ENCODE data around the gene KRTAP10-10.

Gene KRTAP10-10

DNA sequence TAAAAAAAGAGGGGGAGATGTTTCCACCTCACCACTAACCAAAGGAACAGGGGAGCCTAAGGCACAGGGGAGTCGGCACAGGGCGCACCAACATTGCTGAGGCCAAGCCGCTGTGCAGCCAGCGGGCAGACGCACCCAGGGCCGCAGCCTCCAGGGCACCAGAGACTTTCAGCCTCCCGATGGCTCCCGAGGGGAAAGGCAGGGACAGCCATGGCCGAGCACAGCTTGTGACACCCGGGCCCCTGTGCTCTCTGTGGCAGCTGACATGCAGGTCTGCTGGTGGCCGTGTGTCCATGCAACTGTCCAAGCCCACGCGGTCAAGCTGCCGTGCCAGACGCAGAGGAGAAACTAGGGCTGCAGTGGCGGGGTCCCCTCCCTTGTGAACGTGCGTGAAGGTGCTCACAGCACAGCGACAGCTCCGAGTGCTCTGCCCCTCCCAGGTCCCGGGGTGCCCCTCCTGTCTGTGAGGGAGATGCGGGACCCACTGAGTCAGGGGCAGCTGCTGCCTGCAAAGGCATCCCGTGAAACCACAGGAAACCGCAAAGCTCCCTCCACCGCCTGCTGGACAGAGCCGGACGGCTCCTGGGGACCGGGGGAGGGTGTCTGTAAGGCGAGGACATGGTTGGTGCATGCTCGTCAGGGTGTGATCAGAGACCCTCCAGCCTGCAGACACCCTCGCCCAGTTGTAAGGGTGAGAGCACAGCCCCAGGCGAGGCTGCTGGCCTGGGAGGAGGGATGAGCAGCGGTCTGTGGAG is 11.6 kb downstream of the KRTAP10-10 start:
- no peaks in the 10 kb centered on the region for H3K36me3 ChIP-seq (ENCODE audit: control insufficient read depth, low read depth, low read length)
- H3K9me3 ChIP-seq (ENCODE audit: control insufficient read depth, low read depth, low read length): peaks cover 10% of the 10 kb centered on the region
- H3K4me1 ChIP-seq (ENCODE audit: control insufficient read depth, low read depth, low read length): peaks cover 4% of the 10 kb centered on the region
- H3K4me3 ChIP-seq (ENCODE audit: low read length): no peak overlapping the region
- no peak overlapping the region for H3K9ac ChIP-seq (ENCODE audit: low read length)
- no peak overlapping the region for H3K27ac ChIP-seq (ENCODE audit: low read length)
- no peaks in the 10 kb centered on the region for H3K27me3 ChIP-seq (ENCODE audit: control insufficient read depth, insufficient read depth, low read length)

DNA sequence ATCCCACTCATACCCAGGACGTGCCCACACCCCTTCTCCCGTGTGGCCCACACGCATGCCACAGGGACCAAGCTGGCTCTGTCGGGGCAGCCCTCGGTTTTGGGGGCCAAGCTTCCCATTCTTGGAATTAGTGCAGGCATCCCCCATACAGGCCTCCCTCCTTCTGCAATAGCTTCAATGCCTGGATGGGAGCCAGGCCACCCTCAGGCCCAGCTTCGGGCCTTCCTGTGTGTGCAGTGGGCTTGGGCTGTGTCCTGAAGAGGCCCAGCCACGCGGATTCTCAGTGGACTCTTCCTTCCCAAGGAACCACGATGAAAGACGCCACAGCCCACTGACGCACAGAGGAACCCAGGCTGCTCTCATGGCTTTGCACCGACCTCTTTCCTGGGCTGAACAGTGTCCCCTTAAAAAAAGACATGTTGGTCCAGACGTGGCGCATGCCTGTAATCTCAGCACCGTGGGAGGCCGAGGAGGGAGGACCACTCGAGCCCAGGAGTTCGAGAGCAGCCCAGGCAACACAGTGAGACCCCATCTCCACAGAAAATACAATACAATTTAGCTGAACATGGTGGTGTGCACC is 12.5 kb downstream of the KRTAP10-10 start:
- Histone ChIP-seq H3K9ac (ENCODE audit: low read length) (no peak overlapping the region), H3K9me3 (ENCODE audit: control insufficient read depth, low read depth, low read length) (peaks cover 6% of the 10 kb centered on the region), H3K27ac (ENCODE audit: low read length) (no peak overlapping the region), H3K4me3 (ENCODE audit: low read length) (no peak overlapping the region), H3K27me3 (ENCODE audit: control insufficient read depth, insufficient read depth, low read length) (no peaks in the 10 kb centered on the region), H3K4me1 (ENCODE audit: control insufficient read depth, low read depth, low read length) (peaks cover 4% of the 10 kb centered on the region), H3K36me3 (ENCODE audit: control insufficient read depth, low read depth, low read length) (no peaks in the 10 kb centered on the region)

- no peak overlapping the region for H3K9ac ChIP-seq (ENCODE audit: low read length)
- H3K36me3 ChIP-seq (ENCODE audit: control insufficient read depth, low read depth, low read length): no peaks in the 10 kb centered on the region
- peaks cover 4% of the 10 kb centered on the region for H3K4me1 ChIP-seq (ENCODE audit: control insufficient read depth, low read depth, low read length)
- no peak overlapping the region for H3K4me3 ChIP-seq (ENCODE audit: low read length)
- no peak overlapping the region for H3K27ac ChIP-seq (ENCODE audit: low read length)
- no peaks in the 10 kb centered on the region for H3K27me3 ChIP-seq (ENCODE audit: control insufficient read depth, insufficient read depth, low read length)
- no peaks in the 10 kb centered on the region for H3K9me3 ChIP-seq (ENCODE audit: control insufficient read depth, low read depth, low read length)
Observed at GRCh38 chr21:44650265-44650972, 13.3 kb downstream of the KRTAP10-10 start.

DNA sequence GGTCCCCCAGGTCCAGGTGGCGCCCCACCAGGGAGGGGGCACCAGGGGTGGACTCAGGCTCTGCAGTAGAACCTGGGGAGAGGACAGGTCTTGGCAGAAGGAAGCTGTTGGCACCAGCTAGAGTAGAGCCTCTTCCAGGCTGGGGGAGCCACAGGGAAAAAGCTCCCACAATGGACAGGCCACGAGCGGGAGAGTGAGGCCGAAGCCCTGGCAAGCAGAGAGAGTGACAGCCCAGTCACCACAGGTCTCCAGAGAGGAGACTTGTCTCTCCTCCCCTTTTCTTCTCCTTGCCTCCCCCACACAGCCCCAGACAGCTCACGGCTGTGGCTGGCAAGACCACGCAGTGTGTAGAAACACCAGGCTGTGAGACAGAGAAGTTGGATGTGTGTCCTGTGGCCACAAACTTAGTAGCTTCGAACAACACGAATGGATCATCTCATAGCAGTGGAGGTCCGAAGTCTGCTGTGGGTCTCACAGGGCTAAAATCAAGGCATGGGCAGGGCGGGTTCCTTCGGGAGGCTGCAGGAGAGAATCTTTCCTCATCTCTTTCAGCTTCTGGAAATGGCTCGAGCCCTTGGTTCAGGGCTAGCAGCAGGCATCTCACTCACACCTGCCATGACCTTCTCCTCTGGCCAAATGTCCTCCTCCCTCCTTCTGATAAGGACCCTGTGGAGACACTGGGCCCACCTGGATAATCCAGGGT is 14.0 kb downstream of the KRTAP10-10 start:
- Histone ChIP-seq H3K27ac (ENCODE audit: low read length) (no peak overlapping the region), H3K36me3 (ENCODE audit: control insufficient read depth, low read depth, low read length) (no peaks in the 10 kb centered on the region), H3K4me3 (ENCODE audit: low read length) (no peak overlapping the region), H3K9ac (ENCODE audit: low read length) (no peak overlapping the region), H3K4me1 (ENCODE audit: control insufficient read depth, low read depth, low read length) (peaks cover 4% of the 10 kb centered on the region), H3K9me3 (ENCODE audit: control insufficient read depth, low read depth, low read length) (no peaks in the 10 kb centered on the region), H3K27me3 (ENCODE audit: control insufficient read depth, insufficient read depth, low read length) (no peaks in the 10 kb centered on the region)

DNA sequence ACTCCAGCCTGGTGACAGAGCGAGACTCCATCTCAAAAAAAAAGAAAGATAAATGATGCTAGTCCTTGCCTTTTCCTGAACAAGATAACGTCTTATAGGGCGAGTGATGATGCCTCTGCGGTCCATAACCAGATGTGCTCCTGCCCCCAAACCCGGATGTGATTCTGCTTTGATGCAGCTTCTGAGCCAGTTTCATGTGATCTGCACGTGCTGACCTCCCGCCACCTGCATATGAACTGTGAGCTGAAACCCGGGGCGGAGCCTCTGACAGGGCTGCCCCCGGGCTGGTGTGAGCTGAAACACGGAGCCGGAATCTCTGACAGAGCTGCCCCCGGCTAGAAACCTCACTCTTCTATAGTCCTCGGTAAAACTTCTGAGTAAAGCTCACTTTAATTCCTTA is 16.0 kb downstream of the KRTAP10-10 start:
- no peaks in the 10 kb centered on the region for H3K4me1 ChIP-seq (ENCODE audit: control insufficient read depth, low read depth, low read length)
- no peaks in the 10 kb centered on the region for H3K27me3 ChIP-seq (ENCODE audit: control insufficient read depth, insufficient read depth, low read length)
- no peaks in the 10 kb centered on the region for H3K36me3 ChIP-seq (ENCODE audit: control insufficient read depth, low read depth, low read length)
- no peak overlapping the region for H3K4me3 ChIP-seq (ENCODE audit: low read length)
- no peak overlapping the region for H3K27ac ChIP-seq (ENCODE audit: low read length)
- no peaks in the 10 kb centered on the region for H3K9me3 ChIP-seq (ENCODE audit: control insufficient read depth, low read depth, low read length)
- H3K9ac ChIP-seq (ENCODE audit: low read length): no peak overlapping the region

GRCh38 chr21:44653656-44654575 is 16.8 kb downstream of the KRTAP10-10 start:
- H3K4me3 ChIP-seq (ENCODE audit: low read length): no peak overlapping the region
- peaks cover 5% of the 10 kb centered on the region for H3K4me1 ChIP-seq (ENCODE audit: control insufficient read depth, low read depth, low read length)
- no peaks in the 10 kb centered on the region for H3K36me3 ChIP-seq (ENCODE audit: control insufficient read depth, low read depth, low read length)
- no peak overlapping the region for H3K27ac ChIP-seq (ENCODE audit: low read length)
- H3K27me3 ChIP-seq (ENCODE audit: control insufficient read depth, insufficient read depth, low read length): no peaks in the 10 kb centered on the region
- H3K9ac ChIP-seq (ENCODE audit: low read length): no peak overlapping the region
- no peaks in the 10 kb centered on the region for H3K9me3 ChIP-seq (ENCODE audit: control insufficient read depth, low read depth, low read length)

- H3K9me3 ChIP-seq (ENCODE audit: control insufficient read depth, low read depth, low read length): no peaks in the 10 kb centered on the region
- H3K36me3 ChIP-seq (ENCODE audit: control insufficient read depth, low read depth, low read length): no peaks in the 10 kb centered on the region
- H3K4me3 ChIP-seq (ENCODE audit: low read length): no peak within 1 kb of the TSS
- H3K27me3 ChIP-seq (ENCODE audit: control insufficient read depth, insufficient read depth, low read length): no peaks in the 10 kb centered on the region
- peaks cover 13% of the 10 kb centered on the region for H3K4me1 ChIP-seq (ENCODE audit: control insufficient read depth, low read depth, low read length)
- H3K9ac ChIP-seq (ENCODE audit: low read length): no peak within 1 kb of the TSS
- H3K27ac ChIP-seq (ENCODE audit: low read length): no peak within 1 kb of the TSS
Observed at GRCh38 chr21:44654576-44655175, 17.5 kb downstream of the KRTAP10-10 start, which contains the start of gene KRTAP12-4. Gene KRTAP12-4, minus strand, starts transcription at chr21:44654659. Its CDS starts 45 bp downstream, at chr21:44654614.

- H3K4me1 ChIP-seq (ENCODE audit: control insufficient read depth, low read depth, low read length): peaks cover 27% of the 10 kb centered on the region
- H3K27ac ChIP-seq (ENCODE audit: low read length): no peak overlapping the region
- no peak overlapping the region for H3K9ac ChIP-seq (ENCODE audit: low read length)
- H3K4me3 ChIP-seq (ENCODE audit: low read length): no peak overlapping the region
- no peaks in the 10 kb centered on the region for H3K27me3 ChIP-seq (ENCODE audit: control insufficient read depth, insufficient read depth, low read length)
- no peaks in the 10 kb centered on the region for H3K36me3 ChIP-seq (ENCODE audit: control insufficient read depth, low read depth, low read length)
- H3K9me3 ChIP-seq (ENCODE audit: control insufficient read depth, low read depth, low read length): no peaks in the 10 kb centered on the region
Observed at GRCh38 chr21:44656868-44657267, 19.7 kb downstream of the KRTAP10-10 start.

- Histone ChIP-seq H3K36me3 (ENCODE audit: control insufficient read depth, low read depth, low read length) (no peaks in the 10 kb centered on the region), H3K9me3 (ENCODE audit: control insufficient read depth, low read depth, low read length) (no peaks in the 10 kb centered on the region), H3K4me1 (ENCODE audit: control insufficient read depth, low read depth, low read length) (peaks cover 32% of the 10 kb centered on the region), H3K27me3 (ENCODE audit: control insufficient read depth, insufficient read depth, low read length) (no peaks in the 10 kb centered on the region), H3K9ac (ENCODE audit: low read length) (no peak within 1 kb of the TSS), H3K27ac (ENCODE audit: low read length) (no peak within 1 kb of the TSS), H3K4me3 (ENCODE audit: low read length) (no peak within 1 kb of the TSS)
Observed at GRCh38 chr21:44657635-44658540, 20.7 kb downstream of the KRTAP10-10 start, which contains the start of gene KRTAP12-3. Gene KRTAP12-3, plus strand, starts transcription at chr21:44657932. Its CDS starts 48 bp downstream, at chr21:44657980.

- H3K27me3 ChIP-seq (ENCODE audit: control insufficient read depth, insufficient read depth, low read length): no peaks in the 10 kb centered on the region
- peaks cover 32% of the 10 kb centered on the region for H3K4me1 ChIP-seq (ENCODE audit: control insufficient read depth, low read depth, low read length)
- H3K36me3 ChIP-seq (ENCODE audit: control insufficient read depth, low read depth, low read length): no peaks in the 10 kb centered on the region
- H3K9me3 ChIP-seq (ENCODE audit: control insufficient read depth, low read depth, low read length): no peaks in the 10 kb centered on the region
- no peak overlapping the region for H3K4me3 ChIP-seq (ENCODE audit: low read length)
- no peak overlapping the region for H3K27ac ChIP-seq (ENCODE audit: low read length)
- H3K9ac ChIP-seq (ENCODE audit: low read length): no peak overlapping the region
Observed at GRCh38 chr21:44658541-44658910, 21.4 kb downstream of the KRTAP10-10 start.

Measured in iPS-18a (cell line).